IMR-90 (cell line): ENCODE measurements around the gene LAMA3. TPM values are rescaled to one million over a fixed set of nuclear protein-coding genes. Genes with fewer than 3 reads are reported as not detected.

Experiments used
- ATAC-seq: fragments of 200-7000 bp; cut with Tn5 transposase; 2 replicates; pipeline ENCODE4 v1.9.1; 2020; ENCODE audit warnings: low read depth, mild to moderate bottlenecking, moderate library complexity
- BruUV-seq: library from RNA; stranded (reverse); fragments of 400-500 nt; replicated peaks from 2 replicates; lab custom pipeline; 2021; lab: Mats Ljungman, UMichigan
- CTCF ChIA-PET: fragments of 300-600 bp; formaldehyde crosslinking; extraction: SDS; loops from one replicate; lab custom pipeline; 2021; ENCODE audit warnings: antibody characterized with exemption; lab: Yijun Ruan, JAX
- POLR2A ChIA-PET: fragments of 300-600 bp; sonication (Branson Sonifier 250); formaldehyde crosslinking; loops from one replicate; lab custom pipeline; 2022; ENCODE audit warnings: antibody characterized with exemption; ENCODE audit not compliant: unreplicated experiment; lab: Charles Lee
- DNase-seq: peaks from one replicate; pipeline ENCODE4 v3.0.0; 2013
- H2AFZ ChIP-seq: replicated peaks from 2 replicates; pipeline ENCODE3; 2013; ENCODE audit warnings: low read length, mild to moderate bottlenecking; ENCODE audit not compliant: poor library complexity
- H2AK5ac ChIP-seq: 2 replicates; pipeline ENCODE4 v1.6.1; 2013; ENCODE audit warnings: low read depth, low read length, inconsistent platforms
- H2AK9ac ChIP-seq: replicated peaks from 2 replicates; pipeline ENCODE3; 2013; ENCODE audit warnings: mild to moderate bottlenecking, low read depth, low read length, moderate library complexity; ENCODE audit not compliant: poor library complexity
- H2BK120ac ChIP-seq: 2 replicates; pipeline ENCODE4 v1.6.1; 2013; ENCODE audit warnings: low read depth, low read length, inconsistent platforms
- H2BK15ac ChIP-seq: 3 replicates; pipeline ENCODE4 v1.6.1; 2013; ENCODE audit warnings: low read depth, low read length, inconsistent platforms
- H2BK20ac ChIP-seq: 2 replicates; pipeline ENCODE4 v1.6.1; 2013; ENCODE audit warnings: low read depth, mild to moderate bottlenecking, inconsistent platforms, low read length, moderate library complexity
- H2BK5ac ChIP-seq: 2 replicates; pipeline ENCODE4 v1.6.1; 2013; ENCODE audit warnings: mild to moderate bottlenecking, low read depth, low read length, inconsistent platforms; ENCODE audit not compliant: poor library complexity, severe bottlenecking
- H3K14ac ChIP-seq: replicated peaks from 2 replicates; pipeline ENCODE4 v1.6.1; 2013; ENCODE audit warnings: low read depth, low read length, inconsistent platforms
- H3K18ac ChIP-seq: 2 replicates; pipeline ENCODE4 v1.6.1; 2013; ENCODE audit warnings: low read depth, low read length, control low read depth
- H3K23ac ChIP-seq: 2 replicates; pipeline ENCODE4 v1.6.1; 2013; ENCODE audit warnings: low read depth, low read length, inconsistent platforms
- H3K27ac ChIP-seq: 2 replicates; pipeline ENCODE4 v1.5.1; 2013; ENCODE audit warnings: mild to moderate bottlenecking, control low read depth, low read length; ENCODE audit not compliant: insufficient read depth
- H3K27me3 ChIP-seq: 2 replicates; pipeline ENCODE4 v1.6.1; 2013; ENCODE audit warnings: low read length; ENCODE audit not compliant: control insufficient read depth, insufficient read depth
- H3K36me3 ChIP-seq: 2 replicates; pipeline ENCODE4 v1.6.1; 2013; ENCODE audit warnings: low read length, mixed read lengths; ENCODE audit not compliant: control insufficient read depth, insufficient read depth
- H3K4ac ChIP-seq: 2 replicates; pipeline ENCODE4 v1.6.1; 2013; ENCODE audit warnings: low read depth, low read length, inconsistent platforms
- H3K4me1 ChIP-seq: 2 replicates; pipeline ENCODE4 v1.6.1; 2013; ENCODE audit warnings: low read length, mixed read lengths; ENCODE audit not compliant: control insufficient read depth, insufficient read depth
- H3K4me2 ChIP-seq: 2 replicates; pipeline ENCODE4 v1.6.1; 2013; ENCODE audit warnings: low read depth, mild to moderate bottlenecking, control low read depth, low read length, moderate library complexity
- H3K4me3 ChIP-seq: 2 replicates; pipeline ENCODE4 v1.5.1; 2013; ENCODE audit warnings: low read depth, mild to moderate bottlenecking, control low read depth, low read length, moderate library complexity; ENCODE audit not compliant: insufficient read depth
- H3K56ac ChIP-seq: 2 replicates; pipeline ENCODE4 v1.6.1; 2013; ENCODE audit warnings: low read length, inconsistent platforms; ENCODE audit not compliant: insufficient read depth; ENCODE audit errors: extremely low read depth
- H3K79me1 ChIP-seq, 2 experiments: 2 replicates each; pipeline ENCODE4 v1.6.1; 2013; ENCODE audit warnings: low read length in 2 of 2, inconsistent platforms in 1 of 2, low read depth in 1 of 2
- H3K9ac ChIP-seq: 2 replicates; pipeline ENCODE4 v1.6.1; 2013; ENCODE audit warnings: low read depth, low read length, control low read depth
- H3K9me1 ChIP-seq: 2 replicates; pipeline ENCODE4 v1.6.1; 2013; ENCODE audit warnings: low read length, inconsistent platforms; ENCODE audit not compliant: insufficient read depth
- H3K9me3 ChIP-seq: 2 replicates; pipeline ENCODE4 v1.6.1; 2013; ENCODE audit warnings: low read length; ENCODE audit not compliant: control insufficient read depth, insufficient read depth
- H4K20me1 ChIP-seq: 2 replicates; pipeline ENCODE4 v1.6.1; 2013; ENCODE audit warnings: low read length, inconsistent platforms; ENCODE audit not compliant: insufficient read depth
- H4K5ac ChIP-seq: 2 replicates; pipeline ENCODE4 v1.6.1; 2013; ENCODE audit warnings: mild to moderate bottlenecking, low read depth, low read length, control low read depth
- H4K8ac ChIP-seq, 2 experiments: 2 replicates each; pipeline ENCODE4 v1.6.1; 2013; ENCODE audit warnings: low read depth in 2 of 2, low read length in 2 of 2, control low read depth in 1 of 2, inconsistent platforms in 1 of 2
- H4K91ac ChIP-seq: 2 replicates; pipeline ENCODE4 v1.6.1; 2013; ENCODE audit warnings: low read depth, low read length, inconsistent platforms; ENCODE audit not compliant: insufficient read depth
- CEBPB ChIP-seq: IDR thresholded peaks from 2 replicates; pipeline ENCODE4 v1.6.1; 2012; ENCODE audit warnings: low read depth, low read length, improper control_type of control experiment
- CHD1 ChIP-seq: IDR thresholded peaks from 2 replicates; pipeline ENCODE4 v1.6.1; 2012; ENCODE audit warnings: low read depth, low read length, improper control_type of control experiment
- MAFK ChIP-seq: IDR thresholded peaks from 2 replicates; pipeline ENCODE4 v1.6.1; 2012; ENCODE audit warnings: low read depth, low read length, improper control_type of control experiment
- MXI1 ChIP-seq: IDR thresholded peaks from 2 replicates; pipeline ENCODE4 v1.6.1; 2012; ENCODE audit warnings: low read depth, mild to moderate bottlenecking, low read length, moderate library complexity, borderline replicate concordance
- RFX5 ChIP-seq: IDR thresholded peaks from 2 replicates; pipeline ENCODE4 v1.8.0; 2012; ENCODE audit warnings: low read depth, mild to moderate bottlenecking, low read length, moderate library complexity
- WGBS, 2 experiments: methylation state at CpG; one replicate each; pipeline versions ENCODE4 v1.1.5 to v1.1.7; 2013; ENCODE audit warnings: missing lambda C conversion rate in 2 of 2; ENCODE audit not compliant: insufficient read length in 1 of 2; ENCODE audit errors: extremely low coverage in 2 of 2; 5-methylcytosine and 5-hydroxymethylcytosine counted together
- dilution Hi-C: fragments of 300-500 bp; cut with HindIII; formaldehyde crosslinking; loops from one replicate; pipeline ENCODE4 v1.14.3; 2018; ENCODE audit warnings: low sequenced_read_pairs; ENCODE audit not compliant: unreplicated experiment
- in situ Hi-C: fragments of 300-500 bp; cut with MboI; formaldehyde crosslinking; loops from 3 replicates; pipeline ENCODE4 v1.14.3; 2019; ENCODE audit warnings: low sequenced_read_pairs, inconsistent platforms, mixed read lengths
- intact Hi-C: fragments of 100-400 bp; cut with micrococcal nuclease; formaldehyde crosslinking; loops from 2 replicates; pipeline ENCODE4 v1.10.0; 2022
- polyA plus RNA-seq, 3 experiments: library from polyadenylated mRNA; depleted of rRNA; stranded (reverse); fragments of >200 nt; gene quantifications; 2 replicates each; pipeline ENCODE4 v1.2.3, GENCODE V29; 2012; ENCODE audit warnings: low replicate concordance in 1 of 3
- total RNA-seq: library from RNA; depleted of rRNA; stranded (reverse); fragments of >200 nt; gene quantifications from 2 replicates; pipeline ENCODE4 v1.2.3, GENCODE V29; 2012
- TF ChIP-seq, protein P1 (sequence below): fragments of 150-350 bp; IDR thresholded peaks from 2 replicates; pipeline ENCODE4 v1.6.1; 2016; ENCODE audit warnings: low read depth, mild to moderate bottlenecking, low read length, moderate library complexity, borderline replicate concordance

Gene LAMA3
- total and polyA plus RNA-seq, 2 of the 4 experiments (the other 2 are of a cell fraction): 0.18 to 0.19 TPM

DNA sequence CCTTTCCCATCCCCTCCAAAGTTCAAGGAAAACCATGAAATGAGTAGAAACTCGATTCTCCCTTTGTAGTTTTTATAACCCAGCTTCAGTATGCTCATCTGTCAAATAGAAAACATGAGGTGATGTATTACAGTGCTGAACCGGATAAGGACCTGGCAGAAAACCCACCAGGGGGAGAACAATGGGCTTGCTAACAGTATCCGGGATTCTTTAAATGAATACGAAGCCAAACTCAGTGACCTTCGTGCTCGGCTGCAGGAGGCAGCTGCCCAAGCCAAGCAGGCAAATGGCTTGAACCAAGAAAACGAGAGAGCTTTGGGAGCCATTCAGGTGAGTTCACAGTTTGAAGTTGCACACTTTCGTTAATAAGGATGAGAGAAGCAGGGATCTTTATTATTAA lies 211.7 kb downstream of the LAMA3 start:
- CTCF ChIA-PET: interaction anchor here (1.1 kb wide), 1 partner anchor 11 kb away, joined by 3 read pairs; no protein-coding TSS in a partner anchor
- H3K4me2 ChIP-seq: no peak overlapping the region
- no peaks in the 10 kb centered on the region for H3K36me3 ChIP-seq
- no peak overlapping the region for H2BK120ac ChIP-seq
- DNase-seq (no peak), ATAC-seq (no peak)
- no peak overlapping the region for H2AFZ ChIP-seq
- H4K8ac ChIP-seq: no peak overlapping the region
- H3K9me3 ChIP-seq: no peaks in the 10 kb centered on the region
- no peak overlapping the region for H2AK5ac ChIP-seq
- no peak overlapping the region for H2BK5ac ChIP-seq
- 20% methylated on average over 2 of the region's 8 CpGs; no CpG with 5 or more reads in 1 of the 2 experiments for WGBS, 2 experiments
- no peaks in the 10 kb centered on the region for H4K20me1 ChIP-seq
- no peak overlapping the region for H3K9ac ChIP-seq
- H2BK15ac ChIP-seq: no peak overlapping the region
- H3K9me1 ChIP-seq: no peaks in the 10 kb centered on the region
- no peaks in the 10 kb centered on the region for H3K79me1 ChIP-seq
- no peak overlapping the region for H4K5ac ChIP-seq
- H3K18ac ChIP-seq: no peak overlapping the region
- H3K27me3 ChIP-seq: peaks cover 2% of the 10 kb centered on the region; the same call in 1 of the 2 replicates
- no TSS peak for BruUV-seq
- H3K23ac ChIP-seq: no peak overlapping the region
- TF ChIP-seq RFX5 (no peak), CEBPB (no peak), CHD1 (no peak), MXI1 (no peak), MAFK (no peak)
- TF ChIP-seq, protein P1, sequence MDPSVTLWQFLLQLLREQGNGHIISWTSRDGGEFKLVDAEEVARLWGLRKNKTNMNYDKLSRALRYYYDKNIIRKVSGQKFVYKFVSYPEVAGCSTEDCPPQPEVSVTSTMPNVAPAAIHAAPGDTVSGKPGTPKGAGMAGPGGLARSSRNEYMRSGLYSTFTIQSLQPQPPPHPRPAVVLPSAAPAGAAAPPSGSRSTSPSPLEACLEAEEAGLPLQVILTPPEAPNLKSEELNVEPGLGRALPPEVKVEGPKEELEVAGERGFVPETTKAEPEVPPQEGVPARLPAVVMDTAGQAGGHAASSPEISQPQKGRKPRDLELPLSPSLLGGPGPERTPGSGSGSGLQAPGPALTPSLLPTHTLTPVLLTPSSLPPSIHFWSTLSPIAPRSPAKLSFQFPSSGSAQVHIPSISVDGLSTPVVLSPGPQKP: no peak
- no peak overlapping the region for H2BK20ac ChIP-seq
- intact Hi-C loops (no loop called here), dilution Hi-C loops (no loop called here), in situ Hi-C loops (no loop called here)
- no peaks in the 10 kb centered on the region for H3K4me1 ChIP-seq
- H2AK9ac ChIP-seq: no peak overlapping the region
- POLR2A ChIA-PET: no interaction called here
- H3K27ac ChIP-seq: no peak overlapping the region
- no peak overlapping the region for H3K56ac ChIP-seq
- no peak overlapping the region for H3K4me3 ChIP-seq
- H4K91ac ChIP-seq: no peak overlapping the region
- H3K14ac ChIP-seq: 0 out of 2 replicates have a peak overlapping the region, but pooled peaks have one; percentile 35
- H3K4ac ChIP-seq: no peak overlapping the region
